Thoracic aorta (tissue), 2 donors: Measurements from ENCODE around the gene DAP. TPM values are rescaled to one million over a fixed set of nuclear protein-coding genes. Genes with fewer than 3 reads are reported as not detected.

Experiments
- ATAC-seq: fragments of 150-250 bp; one replicate; pipeline ENCODE4 v1.8.0; 2017; ENCODE audit warnings: low read depth; ENCODE audit not compliant: insufficient number of reproducible peaks, low FRiP score
- DNase-seq: peaks from one replicate; pipeline ENCODE4 v3.0.0-alpha.2; 2020; ENCODE audit warnings: low spot score
- H3K27ac ChIP-seq, 2 donors: fragments of 200-600 bp; sonication (generic); 1 replicate in 1 of 2; 2 replicates in 1 of 2; pipeline ENCODE4 v1.5.1; 2016; ENCODE audit warnings: mild to moderate bottlenecking in 2 of 2, moderate library complexity in 2 of 2
- H3K27me3 ChIP-seq: fragments of 200-600 bp; sonication (generic); replicated peaks from 2 replicates; pipeline ENCODE4 v1.6.0; 2016; ENCODE audit warnings: mild to moderate bottlenecking; ENCODE audit not compliant: insufficient read depth
- H3K36me3 ChIP-seq: fragments of 200-600 bp; sonication (generic); one replicate; pipeline ENCODE4 v1.5.1; 2016
- H3K4me1 ChIP-seq, 2 donors: fragments of 200-600 bp; sonication (generic); 1 replicate in 1 of 2; 2 replicates in 1 of 2; pipeline versions ENCODE4 v1.5.1 to v1.6.0; 2016; ENCODE audit warnings: low read depth in 2 of 2, mild to moderate bottlenecking in 1 of 2; ENCODE audit not compliant: control insufficient read depth in 1 of 2
- H3K4me3 ChIP-seq: fragments of 200-600 bp; sonication (generic); 2 replicates; pipeline ENCODE4 v1.5.1; 2016; ENCODE audit warnings: mild to moderate bottlenecking
- H3K9me3 ChIP-seq: fragments of 200-600 bp; sonication (generic); 2 replicates; pipeline ENCODE4 v1.5.1; 2016
- total RNA-seq, 2 donors: library from RNA; depleted of rRNA; stranded (reverse); fragments of >200 nt; gene quantifications; one replicate each; pipeline versions ENCODE4 v1.1.0 to v1.2.3, GENCODE V29; 2016
- TF ChIP-seq, protein P1 (sequence below): fragments of 200-600 bp; sonication (generic); IDR thresholded peaks from one replicate; pipeline ENCODE4 v1.5.1; 2019; ENCODE audit warnings: antibody characterized with exemption

Gene DAP
- total RNA-seq, 2 donors from 2014 or later: 79.6 to 113 TPM

DNA sequence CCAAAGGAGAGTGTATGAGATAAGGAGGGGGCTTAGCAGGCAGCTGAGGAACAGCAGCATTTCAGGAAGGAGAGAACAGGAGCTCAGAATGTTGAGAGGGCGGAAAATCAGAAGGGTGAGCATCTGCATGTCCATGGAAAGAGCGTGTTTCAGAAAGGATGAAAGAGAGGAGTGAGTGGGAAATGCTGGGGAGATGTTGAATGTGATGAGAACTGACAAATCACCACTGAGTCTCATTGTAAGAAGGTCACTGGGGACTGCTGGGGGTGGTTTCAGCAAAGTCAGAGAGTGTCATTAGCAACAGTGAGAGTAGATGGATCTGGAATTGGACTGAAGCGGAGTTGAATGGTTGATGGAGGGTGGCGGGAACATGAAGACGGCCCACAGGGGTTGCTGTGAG, 131.4 kb downstream of the DAP start:
- Histone ChIP-seq H3K27ac (no peak overlapping the region), H3K4me1 (peaks cover 4 to 20% of the 10 kb centered on the region in 2 donors), H3K4me3 (no peak overlapping the region), H3K36me3 (no peaks in the 10 kb centered on the region), H3K27me3 (no peaks in the 10 kb centered on the region), H3K9me3 (no peaks in the 10 kb centered on the region)
- ATAC-seq (no peak), DNase-seq (no peak)
- TF ChIP-seq, protein P1, sequence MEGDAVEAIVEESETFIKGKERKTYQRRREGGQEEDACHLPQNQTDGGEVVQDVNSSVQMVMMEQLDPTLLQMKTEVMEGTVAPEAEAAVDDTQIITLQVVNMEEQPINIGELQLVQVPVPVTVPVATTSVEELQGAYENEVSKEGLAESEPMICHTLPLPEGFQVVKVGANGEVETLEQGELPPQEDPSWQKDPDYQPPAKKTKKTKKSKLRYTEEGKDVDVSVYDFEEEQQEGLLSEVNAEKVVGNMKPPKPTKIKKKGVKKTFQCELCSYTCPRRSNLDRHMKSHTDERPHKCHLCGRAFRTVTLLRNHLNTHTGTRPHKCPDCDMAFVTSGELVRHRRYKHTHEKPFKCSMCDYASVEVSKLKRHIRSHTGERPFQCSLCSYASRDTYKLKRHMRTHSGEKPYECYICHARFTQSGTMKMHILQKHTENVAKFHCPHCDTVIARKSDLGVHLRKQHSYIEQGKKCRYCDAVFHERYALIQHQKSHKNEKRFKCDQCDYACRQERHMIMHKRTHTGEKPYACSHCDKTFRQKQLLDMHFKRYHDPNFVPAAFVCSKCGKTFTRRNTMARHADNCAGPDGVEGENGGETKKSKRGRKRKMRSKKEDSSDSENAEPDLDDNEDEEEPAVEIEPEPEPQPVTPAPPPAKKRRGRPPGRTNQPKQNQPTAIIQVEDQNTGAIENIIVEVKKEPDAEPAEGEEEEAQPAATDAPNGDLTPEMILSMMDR: no peak

Other genes with a start within 250 kb of the DAP start
- 1 to 10 TPM; 4.9 to 5.7 TPM for gene ANKRD33B, start 197.2 kb downstream of the DAP start, total RNA-seq